Measurements from ENCODE around the gene XAB2. TPM values are rescaled to one million over a fixed set of nuclear protein-coding genes. Genes with fewer than 3 reads are reported as not detected.

The XAB2 gene
- total RNA-seq, 1 experiment from 2014 or later = 48.0 TPM

- H2BK12ac ChIP-seq (ENCODE audit: insufficient read length, low read depth, low read length) = no peak overlapping the region
- TF ChIP-seq CTCF (conservative IDR thresholded peaks at IDR 0.05) = no peak
- no peaks in the 10 kb centered on the region; the same call in 1 of the 2 replicates for H3K27me3 Mint-ChIP-seq (ENCODE audit: low read depth)
- peaks cover 2% of the 10 kb centered on the region; the same call in 1 of the 2 replicates for H3K27me3 ChIP-seq (ENCODE audit: insufficient read depth, low read length)
- no peaks in the 10 kb centered on the region; a peak in 2 of 5 replicates for H3K9me3 Mint-ChIP-seq
- H3K23me2 ChIP-seq (ENCODE audit: insufficient read length, low read depth, low read length, poor library complexity, severe bottlenecking) = peaks cover 14% of the 10 kb centered on the region
- no peak overlapping the region for H2BK5ac ChIP-seq (ENCODE audit: insufficient read length, low read length)
- no peaks in the 10 kb centered on the region for H3K4me1 ChIP-seq (ENCODE audit: insufficient read depth, low read length)
- no peaks in the 10 kb centered on the region for H3K9me3 ChIP-seq (ENCODE audit: control insufficient read depth, low read depth, low read length)
- H2AFZ ChIP-seq (ENCODE audit: low read length) = no peak overlapping the region
- H4K5ac ChIP-seq (ENCODE audit: insufficient read length, low read depth, low read length) = no peak overlapping the region
- H3K79me1 ChIP-seq (ENCODE audit: insufficient read depth, low read depth, low read length, poor library complexity, severe bottlenecking) = peaks cover 20% of the 10 kb centered on the region
- no peak overlapping the region for H3T11ph ChIP-seq (ENCODE audit: low read length)
- peak overlapping the region; percentile 25 to 57; a peak in 4 of 5 replicates for H3K4me3 Mint-ChIP-seq
- no peak overlapping the region for H3K18ac ChIP-seq (ENCODE audit: insufficient read length, low read depth, low read length)
- no peak overlapping the region for H3K14ac ChIP-seq (ENCODE audit: insufficient read depth, low read length)
- peaks cover 15 to 26% of the 10 kb centered on the region in 2 experiments for H3K4me1 Mint-ChIP-seq
- no peak overlapping the region for H3K56ac ChIP-seq (ENCODE audit: insufficient read length, low read depth, low read length)
- H4K8ac ChIP-seq (replicated peaks; ENCODE audit: insufficient read length, low read depth, low read length) = no peak overlapping the region
- H4K91ac ChIP-seq (ENCODE audit: insufficient read length, low read depth, low read length) = no peak overlapping the region
- no peak for DNase-seq
- no peak overlapping the region for H3K27ac ChIP-seq (ENCODE audit: insufficient read length, low read depth, low read length)
- H3K9ac ChIP-seq (ENCODE audit: extremely low read depth, insufficient read length, low read length) = no peak overlapping the region
- no peak overlapping the region for H2BK20ac ChIP-seq (ENCODE audit: low read depth, low read length, poor library complexity, severe bottlenecking)
- no peak overlapping the region for H2BK15ac ChIP-seq (ENCODE audit: low read depth, low read length)
- WGBS (ENCODE audit: extremely low coverage, insufficient read length, low lambda C conversion rate) = no CpG with 5 or more reads among the region's 24 CpGs
- no peak overlapping the region for H2AK5ac ChIP-seq (ENCODE audit: insufficient read length, low read length)
- no peak overlapping the region for H3K4me2 ChIP-seq (ENCODE audit: insufficient read depth, insufficient read length, low read length)
- H3K4ac ChIP-seq (ENCODE audit: low read depth, low read length) = no peak overlapping the region
- no peaks in the 10 kb centered on the region for H4K20me1 ChIP-seq (ENCODE audit: control insufficient read depth, insufficient read depth, insufficient read length)
- no peak overlapping the region for H3K23ac ChIP-seq (ENCODE audit: insufficient read length, low read depth, low read length)
- H3K79me2 ChIP-seq (ENCODE audit: insufficient read depth, low read length) = peaks cover 28% of the 10 kb centered on the region; the same call in 1 of the 2 replicates
- no peak overlapping the region for H2BK120ac ChIP-seq (ENCODE audit: low read depth, low read length, poor library complexity, severe bottlenecking)
- peaks cover 15 to 38% (median 26%) of the 10 kb centered on the region in 3 experiments; a peak in 6 of 7 replicates for H3K36me3 Mint-ChIP-seq (ENCODE audit: insufficient read depth in 1 of 3, low read depth in 3 of 3)
- no peak overlapping the region for H3K27ac Mint-ChIP-seq
Observed at GRCh38 chr19:7627166-7627565, 2.2 kb downstream of the XAB2 start.

All from H9 (cell line).